NCI-H1694 (cell line): Measurements from ENCODE around the gene HOXA2.

Source experiments
- DNase-seq: peaks from one replicate; lab custom pipeline; 2025; lab: John Stamatoyannopoulos, UW

Gene HOXA2

DNA sequence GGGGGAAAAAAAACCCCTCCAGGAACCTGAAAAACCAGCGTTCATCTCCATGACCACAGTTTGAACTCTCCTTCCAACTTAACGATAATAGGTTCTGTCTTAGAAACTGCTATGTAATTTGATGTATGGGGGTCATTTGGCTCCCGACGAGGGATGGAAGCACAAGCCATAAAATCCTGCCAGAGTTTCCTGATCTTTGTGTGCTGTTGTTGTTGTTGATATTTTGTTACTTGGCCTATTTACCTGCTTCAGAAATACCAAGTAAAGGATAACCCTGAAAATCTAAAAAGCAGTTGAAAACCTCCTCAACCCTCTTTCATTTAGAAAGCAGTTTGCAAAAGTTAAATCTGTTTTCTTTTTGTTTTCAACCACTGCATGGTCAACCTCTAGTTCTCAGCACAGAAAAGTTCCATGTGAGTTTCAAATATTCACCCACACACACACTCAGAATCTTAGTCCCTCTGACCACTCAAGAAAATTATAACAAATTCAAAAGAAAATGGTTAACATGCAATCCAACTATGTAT, 9.3 kb upstream of the HOXA2 start:
- no peak for DNase-seq

DNA sequence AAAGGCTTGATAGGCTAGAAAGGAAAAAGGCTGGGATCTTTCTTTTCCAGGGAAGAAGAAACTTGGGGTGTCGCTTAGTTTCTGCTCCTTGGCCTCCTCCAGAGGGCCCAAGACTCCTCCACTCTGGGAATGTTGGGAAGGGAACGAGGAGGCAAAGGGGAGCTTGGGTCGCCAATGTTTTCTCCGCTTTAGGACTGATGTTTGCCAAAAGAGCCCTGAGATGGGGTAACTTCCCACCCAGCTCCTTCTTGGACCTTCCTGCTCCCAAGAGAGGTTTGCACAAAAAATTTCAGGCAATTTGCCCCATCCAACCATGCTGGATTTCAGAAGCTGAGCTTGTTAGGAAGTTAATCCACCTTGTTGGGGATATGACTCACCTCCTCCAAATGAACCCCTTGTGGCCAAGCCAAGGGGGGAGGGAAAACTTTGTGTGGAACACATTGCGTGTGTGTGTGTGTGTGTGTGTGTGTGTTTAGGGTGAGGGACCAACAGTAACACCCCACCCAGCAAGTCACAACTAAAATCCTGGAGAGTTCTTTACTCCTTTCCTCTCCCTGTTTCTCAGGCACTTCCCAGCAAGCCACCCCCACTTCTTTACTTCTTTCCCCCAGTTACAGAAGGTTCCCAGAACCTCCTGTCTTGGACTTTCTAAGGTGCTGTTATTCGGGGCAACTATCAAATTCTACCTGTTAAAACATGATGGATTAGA, 8.7 kb upstream of the HOXA2 start:
- no peak for DNase-seq

DNA sequence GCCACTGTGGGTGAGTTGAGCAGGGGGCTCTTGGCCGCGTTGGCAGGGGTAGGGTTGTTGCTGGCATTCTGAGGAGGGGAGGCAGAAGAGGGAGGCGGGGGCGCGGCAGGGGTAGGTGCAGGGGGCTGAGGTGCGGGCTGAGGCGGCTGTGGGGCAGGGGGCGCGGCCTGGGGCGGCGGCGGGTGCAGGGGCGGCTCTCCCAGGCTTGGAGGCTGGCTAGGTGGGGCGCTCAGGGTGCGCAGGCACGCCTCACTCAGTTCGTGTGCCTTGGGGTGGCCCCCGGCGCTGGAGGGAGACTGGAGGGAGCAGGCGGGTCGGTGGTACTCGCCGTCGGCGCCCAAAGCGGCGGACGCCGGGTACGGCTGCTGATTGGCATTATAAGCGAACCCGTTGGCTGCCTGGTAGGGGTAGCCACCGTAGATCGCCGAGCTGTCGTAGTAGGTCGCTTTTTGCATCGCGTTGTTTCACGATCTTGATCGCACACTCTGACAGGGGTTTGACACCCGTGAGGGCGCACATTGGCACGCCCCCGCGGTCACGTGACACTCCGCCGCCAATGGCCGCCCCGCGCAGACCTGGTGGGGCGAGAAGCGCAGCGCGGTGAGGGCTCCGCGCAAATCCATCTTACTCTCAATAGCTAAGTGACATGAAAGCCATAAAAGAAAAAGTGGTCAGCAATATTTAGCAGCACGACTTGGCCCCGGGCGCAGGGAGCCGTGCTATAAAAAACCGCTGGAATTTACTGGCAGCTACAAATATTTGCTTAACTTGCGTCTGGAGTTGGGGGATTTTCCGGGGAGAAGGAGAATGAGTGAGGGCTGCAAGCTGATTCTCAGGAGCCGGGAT, 7.9 kb upstream of the HOXA2 start:
- DNase-seq, result no peak

DNA sequence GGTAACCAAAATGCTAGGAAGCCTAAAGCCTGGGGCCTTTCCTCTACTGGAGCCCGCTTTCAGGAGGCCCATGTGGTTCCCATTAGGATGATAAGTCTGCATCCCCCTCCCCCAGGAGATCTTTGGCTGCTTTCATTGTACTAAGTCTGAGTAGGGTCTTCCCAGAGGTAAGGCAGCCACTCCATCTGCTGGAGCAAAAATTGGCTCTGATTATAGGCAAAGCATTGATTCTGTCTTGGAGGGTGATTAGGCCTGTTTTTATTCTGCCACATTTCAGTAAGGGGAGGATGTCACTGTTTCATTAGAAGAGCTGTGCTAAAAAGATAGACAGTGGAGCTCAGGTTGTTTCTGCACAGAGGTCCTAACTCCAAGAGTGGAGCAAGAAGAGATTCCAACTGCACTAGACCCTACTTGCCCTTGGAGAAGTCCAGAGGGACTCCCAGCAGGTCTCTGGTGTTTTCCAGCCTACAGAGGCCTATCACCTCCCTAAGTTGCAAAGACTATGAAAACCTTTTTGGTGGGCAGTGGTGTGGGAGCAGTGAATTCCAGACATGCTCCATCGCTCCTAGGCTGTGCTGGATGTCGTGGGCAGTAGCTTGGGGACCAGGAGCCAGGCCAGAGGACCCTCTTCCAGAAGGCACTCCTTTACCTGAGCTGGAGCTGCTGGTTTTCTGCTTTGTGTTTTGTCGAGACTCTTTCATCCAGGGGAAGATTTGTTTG, 7.1 kb upstream of the HOXA2 start:
- DNase-seq, result no peak

DNA sequence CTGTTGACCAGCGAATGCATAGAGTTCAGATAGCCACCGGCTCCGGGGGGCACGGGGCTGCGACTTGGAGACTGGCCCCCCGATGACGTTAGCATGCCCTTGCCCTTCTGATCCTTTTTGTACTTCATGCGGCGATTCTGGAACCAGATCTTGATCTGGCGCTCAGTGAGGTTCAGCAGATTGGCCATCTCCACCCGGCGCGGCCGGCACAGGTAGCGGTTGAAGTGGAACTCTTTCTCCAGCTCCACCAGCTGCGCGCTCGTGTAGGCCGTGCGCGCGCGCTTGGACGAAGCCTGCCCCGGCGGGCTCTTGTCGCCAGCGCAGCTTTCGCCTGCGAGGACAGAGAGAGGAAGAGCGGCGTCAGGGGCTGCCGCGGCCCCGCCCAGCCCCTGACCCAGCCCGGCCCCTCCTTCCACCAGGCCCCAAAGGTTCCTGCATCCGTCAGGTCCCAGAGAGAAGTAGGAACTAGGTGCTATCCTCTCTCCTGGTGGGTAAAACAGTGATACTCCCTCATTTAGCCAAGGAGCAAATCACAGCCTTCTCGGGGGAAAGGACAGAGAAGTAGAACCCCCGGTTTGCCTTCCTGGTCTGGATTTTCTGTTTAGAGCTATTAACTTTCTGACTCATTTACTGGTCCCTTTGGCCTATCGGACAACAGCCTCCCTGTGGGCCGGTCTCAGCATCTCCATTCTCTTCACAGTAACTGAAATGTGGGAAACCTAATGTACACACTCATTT, 6.1 kb upstream of the HOXA2 start:
- no peak for DNase-seq

DNA sequence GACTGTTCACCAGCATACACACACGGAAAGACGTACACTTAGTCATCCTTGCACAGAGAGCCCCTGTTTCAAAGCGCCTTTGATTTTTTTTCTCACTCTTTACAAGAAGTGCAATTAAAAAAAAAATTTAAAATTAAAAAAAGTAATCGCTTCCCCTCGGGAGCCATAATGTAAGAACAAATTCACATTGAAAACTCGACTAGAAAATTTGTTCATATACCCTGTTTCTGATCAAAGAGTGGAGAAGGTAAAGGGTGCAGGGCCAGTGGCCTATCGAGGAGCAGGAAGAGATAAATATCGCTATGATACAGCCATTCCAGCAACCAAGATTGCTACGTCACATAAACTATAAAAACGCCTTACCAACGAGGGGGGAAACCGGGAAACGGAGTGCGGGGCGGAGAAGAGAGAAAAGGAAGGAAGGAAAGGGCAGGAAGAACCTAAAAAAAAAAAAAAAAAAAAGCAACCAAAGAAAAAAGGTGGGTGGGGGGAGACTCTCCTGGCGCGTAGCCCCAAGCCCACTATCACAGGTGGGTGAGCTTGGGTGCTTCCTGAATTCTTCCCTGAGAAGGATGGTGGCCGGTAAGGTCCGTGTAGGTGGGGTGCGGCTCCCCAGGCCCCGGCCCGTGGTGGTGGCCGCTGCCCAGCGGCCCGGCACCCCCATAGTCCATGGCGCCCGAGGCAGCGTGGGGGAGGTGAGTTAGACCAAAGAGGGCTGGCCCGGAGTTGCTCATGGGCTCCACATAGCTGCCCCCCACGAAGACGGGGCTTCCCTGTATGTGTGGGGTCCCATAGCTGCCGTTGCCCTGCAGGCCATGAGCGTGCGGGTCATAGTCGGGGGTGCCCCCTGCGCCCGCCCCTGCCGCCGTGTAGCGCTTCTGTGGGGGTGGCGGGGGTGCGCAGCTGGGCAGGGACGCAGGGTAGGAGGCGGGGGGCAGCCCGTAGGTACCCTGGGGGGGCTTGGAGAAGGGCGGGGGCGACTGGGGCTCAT, 5.2 kb upstream of the HOXA2 start:
- DNase-seq, result no peak

DNA sequence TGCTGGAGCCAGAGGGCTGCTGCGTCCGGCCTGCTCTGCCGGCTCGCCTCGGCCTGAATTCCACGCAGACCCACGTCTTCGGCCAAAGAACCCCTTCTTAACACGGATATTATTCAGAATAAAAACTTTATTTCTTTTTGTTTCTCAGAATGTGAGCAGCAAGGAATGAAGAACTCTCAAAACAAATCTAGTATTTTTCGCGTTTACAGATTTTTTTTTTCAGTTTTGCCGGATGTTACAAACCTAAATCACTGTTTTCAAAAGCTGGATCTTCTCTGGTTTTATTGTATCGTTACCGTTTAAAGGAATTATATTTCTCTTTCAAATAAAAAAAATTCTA, 4.4 kb upstream of the HOXA2 start:
- DNase-seq, result no peak

DNA sequence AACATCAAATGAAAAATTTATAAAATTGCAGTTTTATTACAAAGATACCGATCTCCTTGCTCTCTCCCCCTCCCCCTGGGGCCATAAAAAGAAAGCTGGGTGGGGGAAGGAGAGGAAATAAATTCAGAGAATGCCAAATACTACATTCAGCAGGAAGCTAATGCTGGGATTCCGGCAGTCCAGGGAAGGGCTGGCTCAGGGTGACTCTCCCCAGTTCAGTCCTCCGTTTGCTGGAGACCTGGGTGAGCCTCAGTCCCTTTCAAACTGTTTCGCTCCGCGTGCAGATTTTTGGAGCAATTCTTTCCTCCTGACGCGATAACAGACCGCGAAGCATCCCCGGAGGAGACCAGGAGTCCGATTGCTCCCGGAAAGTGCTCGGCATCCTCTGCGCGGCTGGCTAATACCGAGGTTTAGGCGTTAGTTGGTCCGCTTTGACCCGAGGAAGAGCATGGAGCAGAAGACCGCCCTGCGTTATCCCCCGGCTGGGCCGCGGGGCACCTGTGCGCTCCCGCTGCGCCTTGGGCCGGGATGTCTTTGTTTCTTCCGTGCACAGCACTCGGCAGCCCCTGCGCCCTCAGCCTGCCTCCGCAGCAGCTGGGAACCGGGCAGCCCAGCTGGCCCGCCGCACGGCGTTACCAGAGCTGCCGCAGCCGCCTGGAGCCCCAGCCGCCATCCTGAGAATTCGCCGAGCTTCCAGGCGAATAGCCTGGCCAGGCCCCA, 3.9 kb upstream of the HOXA2 start:
- DNase-seq, result no peak

DNA sequence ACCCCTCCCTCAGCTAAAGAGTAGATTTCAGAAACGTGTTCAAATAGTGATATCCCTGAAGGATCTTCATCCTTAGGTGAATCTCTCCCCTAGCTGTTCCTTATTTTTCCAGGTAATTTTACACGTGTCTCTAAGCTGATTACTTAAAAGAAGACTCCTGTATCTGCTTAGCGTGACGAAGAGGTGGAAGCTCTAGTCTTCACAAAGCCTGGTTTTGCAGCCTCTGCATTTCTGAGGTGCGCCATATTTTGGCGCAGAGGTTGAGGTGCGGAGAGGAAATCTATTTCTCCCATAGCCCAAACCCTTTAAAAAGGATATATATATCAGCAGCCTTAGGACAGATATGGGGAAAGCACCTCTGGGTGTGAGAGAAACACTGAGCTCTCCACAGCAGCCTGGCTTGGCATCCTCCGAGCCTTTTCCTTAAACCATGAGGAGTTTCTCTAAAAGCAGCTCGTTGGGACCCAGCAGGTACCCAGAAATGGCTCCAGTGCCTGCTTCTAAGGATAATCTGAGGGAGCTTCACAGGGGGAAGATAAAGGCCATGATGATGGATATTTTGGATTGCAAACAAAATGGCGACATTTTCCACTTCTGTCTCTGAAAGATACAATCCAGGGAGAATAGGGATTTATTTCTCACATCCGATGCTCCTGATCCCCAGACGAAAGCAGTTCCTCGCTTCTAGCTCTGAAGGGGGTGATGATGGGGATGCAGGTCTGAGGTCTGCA, 3.0 kb upstream of the HOXA2 start:
- no peak for DNase-seq

DNA sequence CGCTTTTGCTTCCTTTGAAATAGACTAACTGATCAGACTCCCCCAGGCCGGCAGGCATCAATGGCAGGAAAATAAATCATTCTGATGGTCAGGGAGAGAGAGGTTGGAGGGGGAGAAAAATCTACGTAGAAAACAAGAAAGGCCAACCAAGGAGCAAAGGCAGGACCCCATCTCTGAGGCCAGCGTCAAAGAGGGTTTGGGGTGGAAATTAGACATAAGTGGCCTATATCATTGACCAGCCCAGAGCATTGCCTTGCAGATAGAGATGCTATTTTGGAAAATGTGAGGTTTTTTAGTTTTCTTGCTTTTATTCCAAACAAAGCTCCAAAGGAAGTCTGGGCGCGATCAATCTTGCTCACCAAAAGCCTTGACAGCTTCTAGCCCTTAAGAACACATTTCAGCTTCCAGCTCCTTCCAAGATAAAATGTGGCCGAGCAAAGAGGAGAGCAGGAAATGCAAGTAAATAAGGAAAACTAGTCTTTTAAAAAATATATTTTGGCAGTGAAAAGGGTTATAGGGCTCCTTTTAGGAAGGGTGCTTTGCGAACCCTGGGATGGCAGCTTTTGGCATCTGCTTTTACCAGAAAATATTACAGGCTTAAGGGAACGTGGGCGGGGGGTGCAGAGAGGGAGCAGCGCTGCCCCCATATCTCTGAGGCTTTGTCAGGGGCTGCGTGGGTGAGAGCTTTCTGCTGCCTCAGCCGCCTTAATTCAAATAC, 2.0 kb upstream of the HOXA2 start:
- DNase-seq, result no peak

DNA sequence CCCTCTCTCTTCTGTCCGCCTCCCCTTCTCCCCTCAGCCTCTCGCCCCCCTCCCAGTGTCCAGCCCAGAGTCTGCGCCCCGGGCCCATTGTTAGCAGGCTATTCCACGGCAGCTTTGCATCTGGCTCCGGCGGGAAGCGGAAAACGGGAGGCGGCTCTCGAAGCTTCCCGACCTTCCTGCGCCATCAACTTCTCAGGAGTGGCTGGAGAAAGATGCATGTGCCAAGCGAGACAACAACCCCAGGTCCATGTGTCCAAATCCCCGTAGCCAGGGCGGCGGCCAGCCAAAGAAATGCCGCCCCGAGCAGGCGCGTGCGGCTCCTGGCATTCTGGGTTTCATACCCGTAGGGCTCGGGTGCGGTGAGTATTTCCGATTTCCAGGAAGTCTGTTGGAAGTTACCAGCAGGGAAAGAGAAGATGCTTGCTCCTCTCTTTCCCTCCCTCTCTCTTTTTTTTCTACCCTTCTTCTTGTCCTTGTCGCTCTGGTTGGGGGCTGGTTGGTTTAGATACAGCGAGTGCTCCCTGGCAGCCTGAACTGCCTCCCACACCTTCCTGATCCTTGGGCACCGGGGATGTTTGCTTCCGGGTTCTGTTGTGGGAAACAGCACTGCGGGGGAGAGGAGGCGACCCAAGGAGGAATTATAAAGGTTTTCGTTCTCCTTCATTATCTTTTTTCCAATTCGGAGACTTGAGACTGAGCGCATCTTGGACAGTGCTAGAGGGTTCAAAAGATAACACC, 1.2 kb upstream of the HOXA2 start:
- DNase-seq, result no peak

DNA sequence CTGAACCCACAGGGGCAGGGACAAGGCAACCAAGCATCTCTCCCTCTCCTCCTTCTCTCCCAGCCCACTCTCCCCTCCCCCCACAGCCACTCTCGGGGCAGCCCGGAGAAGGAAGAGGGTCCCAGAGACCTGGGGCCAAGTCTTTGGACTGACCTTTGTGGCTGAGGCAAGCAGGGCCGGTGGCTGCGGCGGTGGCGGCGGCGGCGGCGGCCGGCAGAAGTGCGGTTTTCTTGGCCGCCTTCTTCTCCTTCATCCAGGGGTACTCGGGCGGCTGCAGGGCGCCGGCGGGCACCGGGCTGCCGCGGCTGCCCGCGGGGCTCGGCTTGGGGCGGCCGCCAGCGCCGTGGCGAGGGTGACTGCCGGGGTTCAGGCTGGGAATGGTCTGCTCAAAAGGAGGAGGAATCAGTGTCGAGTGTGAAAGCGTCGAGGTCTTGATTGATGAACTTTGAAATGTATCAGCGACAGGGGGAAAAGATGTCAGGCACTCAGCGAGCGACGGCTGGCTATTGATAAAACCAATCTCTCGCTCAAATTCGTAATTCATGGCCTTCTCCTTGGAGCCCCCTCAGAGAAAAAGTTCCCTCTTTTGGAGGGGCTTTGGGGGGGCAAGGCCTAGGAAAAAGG, 414 bp downstream of the HOXA2 start:
- no peak for DNase-seq

DNA sequence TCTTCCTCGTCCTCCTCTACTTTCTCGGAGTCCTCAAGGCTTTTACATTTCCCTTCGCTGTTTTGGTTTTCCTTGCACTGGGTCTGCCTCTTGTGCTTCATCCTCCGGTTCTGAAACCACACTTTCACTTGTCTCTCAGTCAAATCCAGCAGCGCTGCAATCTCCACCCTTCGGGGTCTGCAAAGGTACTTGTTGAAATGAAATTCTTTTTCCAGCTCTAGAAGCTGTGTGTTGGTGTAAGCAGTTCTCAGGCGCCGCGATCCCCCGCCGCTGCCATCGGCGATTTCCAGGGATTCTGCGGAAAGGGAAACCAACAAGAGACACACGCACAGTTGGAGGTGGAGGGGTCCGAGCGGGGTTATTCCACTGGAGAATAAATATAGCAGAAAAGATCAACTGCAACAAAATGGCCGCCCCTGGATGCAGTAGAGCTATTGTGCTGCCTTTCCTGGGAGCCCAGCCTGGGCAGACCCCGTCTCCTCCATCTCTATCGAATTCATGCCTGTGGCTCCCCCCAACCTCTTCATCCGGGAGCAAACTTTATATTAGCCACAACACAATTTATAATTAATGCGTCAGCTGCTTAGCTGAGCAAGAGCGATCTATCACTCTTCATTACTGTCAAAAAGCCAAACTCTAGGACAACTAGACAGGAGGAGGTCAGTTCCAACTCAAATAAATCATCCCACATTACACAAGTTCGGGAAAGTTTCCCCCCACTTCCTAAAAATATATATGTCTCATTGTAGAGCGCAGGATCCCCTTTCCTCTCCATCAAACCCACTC, 1.1 kb downstream of the HOXA2 start:
- DNase-seq, result no peak

DNA sequence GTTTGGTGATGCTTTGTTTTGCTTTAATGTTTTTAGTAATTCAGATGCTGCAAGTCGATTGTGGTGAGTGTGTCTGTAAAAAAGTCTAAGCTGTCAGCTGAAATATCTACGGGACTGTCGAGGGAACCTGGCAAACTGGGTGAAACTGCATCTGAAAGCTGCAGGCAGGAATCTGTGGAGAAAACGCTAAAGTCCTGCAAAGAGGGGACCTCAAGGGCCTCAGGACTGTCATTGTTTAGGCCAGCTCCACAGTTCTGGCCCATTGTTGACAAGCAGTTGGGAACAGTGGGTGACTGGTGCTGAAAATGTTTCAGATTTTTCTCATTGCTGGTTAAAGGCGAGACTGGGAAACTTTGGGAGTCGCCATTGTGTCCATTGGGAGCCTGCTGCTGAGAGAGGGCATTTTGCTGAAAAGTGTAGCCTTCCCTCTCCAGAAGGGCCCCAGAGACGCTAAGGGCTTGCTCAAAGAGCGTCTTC, 1.8 kb downstream of the HOXA2 start:
- no peak for DNase-seq

DNA sequence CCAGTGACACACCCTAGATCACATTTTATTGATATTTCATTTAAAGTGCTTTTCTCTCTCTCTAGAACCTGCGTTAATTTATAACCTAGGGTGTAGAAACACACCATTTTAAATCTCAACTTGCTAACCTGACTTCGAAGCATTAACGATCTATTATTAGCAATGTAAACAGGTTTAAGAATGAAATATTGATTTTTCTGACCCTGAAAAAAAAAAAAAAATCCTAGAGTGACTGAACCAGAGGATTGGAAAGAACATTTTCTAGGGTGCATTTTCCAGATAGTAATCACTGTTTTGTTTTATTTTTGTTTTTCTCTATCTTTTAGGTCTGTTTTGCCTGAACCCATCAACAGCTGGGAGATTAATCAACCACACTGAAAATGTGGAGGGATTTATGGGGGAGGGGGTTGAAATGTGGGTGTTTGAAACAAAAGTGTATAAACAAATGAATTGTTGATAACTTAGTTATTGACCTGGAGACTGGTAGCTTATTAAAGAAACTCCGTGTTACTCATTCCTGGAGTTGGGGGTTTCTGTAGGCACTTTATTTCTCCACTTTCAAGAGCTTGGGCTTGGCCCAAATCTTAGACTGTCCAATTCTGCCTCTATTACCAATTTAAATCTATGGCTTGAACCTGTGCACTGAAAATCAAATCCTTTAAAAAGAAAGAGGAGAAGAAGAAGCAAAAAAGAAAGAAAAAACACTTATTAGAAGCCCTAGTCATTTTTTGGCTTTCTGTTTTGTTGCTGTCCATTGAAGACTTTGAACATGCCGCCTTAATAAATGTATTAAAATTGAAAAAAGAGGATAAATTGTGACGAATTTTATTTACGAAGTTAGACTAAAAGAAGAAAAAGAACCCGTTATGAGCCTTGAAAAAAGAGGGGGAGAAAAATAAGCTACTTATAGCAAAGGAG, 2.8 kb downstream of the HOXA2 start:
- DNase-seq, result no peak
